HEK293 (cell line): ENCODE data around the gene KLHL25.

Source experiments
- CTCF ChIA-PET: fragments of 350-600 bp; formaldehyde crosslinking; extraction: SDS; loops from one replicate; lab custom pipeline; 2021; ENCODE audit warnings: antibody characterized with exemption; lab: Yijun Ruan, JAX
- POLR2A ChIA-PET: fragments of 300-600 bp; formaldehyde crosslinking; extraction: SDS; loops from one replicate; lab custom pipeline; 2020; ENCODE audit warnings: antibody characterized with exemption, inconsistent platforms; lab: Yijun Ruan, JAX
- H3K27ac ChIP-seq: fragments of 200-500 bp; sonication (Bioruptor generic); 2 replicates; pipeline ENCODE4 v1.5.1; 2014; ENCODE audit warnings: low read depth, low read length, control low read depth, inconsistent platforms; ENCODE audit errors: extremely low read depth
- H3K36me3 ChIP-seq, 2 experiments: fragments of 200-500 bp in 1 of 2; sonication (Bioruptor generic) in 1 of 2; 1 replicate in 1 of 2; 2 replicates in 1 of 2; pipeline ENCODE4 v1.5.1; 2014 to 2017; ENCODE audit warnings: inconsistent platforms in 2 of 2, low read length in 2 of 2; ENCODE audit not compliant: control insufficient read depth in 2 of 2, insufficient read depth in 1 of 2
- H3K4me1 ChIP-seq: fragments of 200-500 bp; sonication (Bioruptor generic); 2 replicates; pipeline ENCODE4 v1.5.1; 2014; ENCODE audit warnings: mild to moderate bottlenecking, low read length, inconsistent platforms; ENCODE audit not compliant: control insufficient read depth, insufficient read depth
- H3K4me3 ChIP-seq: 2 replicates; pipeline ENCODE4 v1.5.1; 2011; ENCODE audit warnings: low read depth, mild to moderate bottlenecking, control low read depth, low read length, moderate library complexity
- H3K9me3 ChIP-seq: fragments of 200-500 bp; sonication (Bioruptor generic); 2 replicates; pipeline ENCODE4 v1.5.1; 2014; ENCODE audit warnings: low read depth, low read length, inconsistent platforms; ENCODE audit not compliant: control insufficient read depth, insufficient read depth
- GFI1B ChIP-seq: fragments of 450-650 bp; formaldehyde crosslinking; IDR thresholded peaks from 2 replicates; pipeline ENCODE4 v1.5.1; 2016; ENCODE audit warnings: missing biosample characterization, missing genetic modification characterization
- HIC1 ChIP-seq: fragments of 450-650 bp; formaldehyde crosslinking; IDR thresholded peaks from 2 replicates; pipeline ENCODE4 v1.5.1; 2016; ENCODE audit warnings: missing biosample characterization, missing genetic modification characterization
- HOXC10 ChIP-seq: sonication (generic); formaldehyde crosslinking; IDR thresholded peaks from 2 replicates; pipeline ENCODE4 v1.8.1; 2023; ENCODE audit warnings: mild to moderate bottlenecking, missing genetic modification reagents
- PRDM4 ChIP-seq: fragments of 450-650 bp; formaldehyde crosslinking; IDR thresholded peaks from 2 replicates; pipeline ENCODE4 v1.5.1; 2017; ENCODE audit warnings: missing biosample characterization, missing genetic modification characterization
- SP2 ChIP-seq: fragments of 450-650 bp; formaldehyde crosslinking; IDR thresholded peaks from 2 replicates; pipeline ENCODE4 v1.5.1; 2016; ENCODE audit warnings: missing biosample characterization, missing genetic modification characterization
- ZBTB8A ChIP-seq: fragments of 450-650 bp; formaldehyde crosslinking; IDR thresholded peaks from 2 replicates; pipeline ENCODE4 v1.5.1; 2016; ENCODE audit warnings: missing biosample characterization, missing genetic modification characterization
- ZNF114 ChIP-seq: fragments of 450-650 bp; formaldehyde crosslinking; IDR thresholded peaks from 2 replicates; pipeline ENCODE4 v1.5.0; 2017; ENCODE audit warnings: missing biosample characterization, missing genetic modification characterization
- ZNF221 ChIP-seq: fragments of 450-650 bp; formaldehyde crosslinking; IDR thresholded peaks from 2 replicates; pipeline ENCODE4 v1.5.1; 2017; ENCODE audit warnings: missing biosample characterization, missing genetic modification characterization, borderline replicate concordance
- ZNF23 ChIP-seq: fragments of 450-650 bp; formaldehyde crosslinking; IDR thresholded peaks from 2 replicates; pipeline ENCODE4 v1.5.1; 2016; ENCODE audit warnings: missing biosample characterization, missing genetic modification characterization, borderline replicate concordance
- ZNF350 ChIP-seq: fragments of 450-650 bp; formaldehyde crosslinking; IDR thresholded peaks from 2 replicates; pipeline ENCODE4 v1.5.0; 2017; ENCODE audit warnings: missing biosample characterization, mild to moderate bottlenecking, missing genetic modification characterization
- ZNF398 ChIP-seq: fragments of 450-650 bp; formaldehyde crosslinking; IDR thresholded peaks from 2 replicates; pipeline ENCODE4 v1.5.1; 2017; ENCODE audit warnings: missing biosample characterization, missing genetic modification characterization
- ZNF548 ChIP-seq: fragments of 450-650 bp; formaldehyde crosslinking; IDR thresholded peaks from 2 replicates; pipeline ENCODE4 v1.5.1; 2016; ENCODE audit warnings: missing biosample characterization, missing genetic modification characterization
- ZNF585B ChIP-seq: fragments of 450-650 bp; formaldehyde crosslinking; IDR thresholded peaks from 2 replicates; pipeline ENCODE4 v1.5.1; 2016; ENCODE audit warnings: missing biosample characterization, missing genetic modification characterization
- ZNF600 ChIP-seq: fragments of 450-650 bp; formaldehyde crosslinking; IDR thresholded peaks from 2 replicates; pipeline ENCODE4 v1.5.1; 2016; ENCODE audit warnings: missing biosample characterization, missing genetic modification characterization
- ZNF658 ChIP-seq: fragments of 450-650 bp; formaldehyde crosslinking; IDR thresholded peaks from 2 replicates; pipeline ENCODE4; 2016; ENCODE audit warnings: missing biosample characterization, missing genetic modification characterization
- TF ChIP-seq, protein P1 (sequence below): fragments of 450-650 bp; formaldehyde crosslinking; IDR thresholded peaks from 2 replicates; pipeline ENCODE4 v1.5.1; 2016; ENCODE audit warnings: missing biosample characterization, missing genetic modification characterization, borderline replicate concordance
- TF ChIP-seq, protein P2 (sequence below): fragments of 450-650 bp; formaldehyde crosslinking; IDR thresholded peaks from 2 replicates; pipeline ENCODE4 v1.5.1; 2016; ENCODE audit warnings: missing biosample characterization, missing genetic modification characterization
- TF ChIP-seq, protein P3 (sequence below): fragments of 450-650 bp; formaldehyde crosslinking; IDR thresholded peaks from 2 replicates; pipeline ENCODE4 v1.5.1; 2017; ENCODE audit warnings: missing biosample characterization, missing genetic modification characterization

The KLHL25 gene

GRCh38 chr15:85718981-85719380, 75.7 kb downstream of the KLHL25 start:
- H3K9me3 ChIP-seq = no peaks in the 10 kb centered on the region
- H3K27ac ChIP-seq = no peak overlapping the region
- ChIA-PET POLR2A (no interaction called here), CTCF (interaction anchor here (1.4 to 1.5 kb wide), 2 partner anchors 11 to 12 kb away, joined by 3 to 5 read pairs; no protein-coding TSS in a partner anchor)
- peaks cover 32 to 75% of the 10 kb centered on the region in 2 experiments for H3K36me3 ChIP-seq
- TF ChIP-seq, protein P1, sequence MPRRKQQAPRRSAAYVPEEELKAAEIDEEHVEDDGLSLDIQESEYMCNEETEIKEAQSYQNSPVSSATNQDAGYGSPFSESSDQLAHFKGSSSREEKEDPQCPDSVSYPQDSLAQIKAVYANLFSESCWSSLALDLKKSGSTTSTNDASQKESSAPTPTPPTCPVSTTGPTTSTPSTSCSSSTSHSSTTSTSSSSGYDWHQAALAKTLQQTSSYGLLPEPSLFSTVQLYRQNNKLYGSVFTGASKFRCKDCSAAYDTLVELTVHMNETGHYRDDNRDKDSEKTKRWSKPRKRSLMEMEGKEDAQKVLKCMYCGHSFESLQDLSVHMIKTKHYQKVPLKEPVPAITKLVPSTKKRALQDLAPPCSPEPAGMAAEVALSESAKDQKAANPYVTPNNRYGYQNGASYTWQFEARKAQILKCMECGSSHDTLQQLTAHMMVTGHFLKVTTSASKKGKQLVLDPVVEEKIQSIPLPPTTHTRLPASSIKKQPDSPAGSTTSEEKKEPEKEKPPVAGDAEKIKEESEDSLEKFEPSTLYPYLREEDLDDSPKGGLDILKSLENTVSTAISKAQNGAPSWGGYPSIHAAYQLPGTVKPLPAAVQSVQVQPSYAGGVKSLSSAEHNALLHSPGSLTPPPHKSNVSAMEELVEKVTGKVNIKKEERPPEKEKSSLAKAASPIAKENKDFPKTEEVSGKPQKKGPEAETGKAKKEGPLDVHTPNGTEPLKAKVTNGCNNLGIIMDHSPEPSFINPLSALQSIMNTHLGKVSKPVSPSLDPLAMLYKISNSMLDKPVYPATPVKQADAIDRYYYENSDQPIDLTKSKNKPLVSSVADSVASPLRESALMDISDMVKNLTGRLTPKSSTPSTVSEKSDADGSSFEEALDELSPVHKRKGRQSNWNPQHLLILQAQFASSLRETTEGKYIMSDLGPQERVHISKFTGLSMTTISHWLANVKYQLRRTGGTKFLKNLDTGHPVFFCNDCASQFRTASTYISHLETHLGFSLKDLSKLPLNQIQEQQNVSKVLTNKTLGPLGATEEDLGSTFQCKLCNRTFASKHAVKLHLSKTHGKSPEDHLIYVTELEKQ (tag by site-specific recombination) = no peak
- TF ChIP-seq, protein P2, sequence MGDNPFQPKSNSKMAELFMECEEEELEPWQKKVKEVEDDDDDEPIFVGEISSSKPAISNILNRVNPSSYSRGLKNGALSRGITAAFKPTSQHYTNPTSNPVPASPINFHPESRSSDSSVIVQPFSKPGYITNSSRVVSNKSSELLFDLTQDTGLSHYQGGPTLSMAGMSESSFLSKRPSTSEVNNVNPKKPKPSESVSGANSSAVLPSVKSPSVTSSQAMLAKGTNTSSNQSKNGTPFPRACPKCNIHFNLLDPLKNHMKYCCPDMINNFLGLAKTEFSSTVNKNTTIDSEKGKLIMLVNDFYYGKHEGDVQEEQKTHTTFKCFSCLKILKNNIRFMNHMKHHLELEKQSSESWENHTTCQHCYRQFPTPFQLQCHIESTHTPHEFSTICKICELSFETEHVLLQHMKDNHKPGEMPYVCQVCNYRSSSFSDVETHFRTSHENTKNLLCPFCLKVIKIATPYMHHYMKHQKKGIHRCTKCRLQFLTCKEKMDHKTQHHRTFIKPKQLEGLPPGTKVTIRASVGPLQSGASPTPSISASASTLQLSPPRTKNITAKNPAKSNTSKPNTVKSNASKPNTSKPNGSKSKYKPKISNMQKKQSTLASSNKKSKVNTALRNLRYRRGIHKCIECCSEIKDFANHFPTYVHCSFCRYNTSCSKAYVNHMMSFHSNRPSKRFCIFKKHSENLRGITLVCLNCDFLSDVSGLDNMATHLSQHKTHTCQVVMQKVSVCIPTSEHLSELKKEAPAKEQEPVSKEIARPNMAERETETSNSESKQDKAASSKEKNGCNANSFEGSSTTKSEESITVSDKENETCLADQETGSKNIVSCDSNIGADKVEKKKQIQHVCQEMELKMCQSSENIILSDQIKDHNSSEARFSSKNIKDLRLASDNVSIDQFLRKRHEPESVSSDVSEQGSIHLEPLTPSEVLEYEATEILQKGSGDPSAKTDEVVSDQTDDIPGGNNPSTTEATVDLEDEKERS (tag by site-specific recombination) = no peak
- TF ChIP-seq ZNF600 (tag by site-specific recombination) (no peak), SP2 (no peak), ZNF221 (tag by site-specific recombination) (no peak), PRDM4 (no peak), ZNF585B (tag by site-specific recombination) (no peak), ZNF548 (no peak)
- TF ChIP-seq, protein P3, sequence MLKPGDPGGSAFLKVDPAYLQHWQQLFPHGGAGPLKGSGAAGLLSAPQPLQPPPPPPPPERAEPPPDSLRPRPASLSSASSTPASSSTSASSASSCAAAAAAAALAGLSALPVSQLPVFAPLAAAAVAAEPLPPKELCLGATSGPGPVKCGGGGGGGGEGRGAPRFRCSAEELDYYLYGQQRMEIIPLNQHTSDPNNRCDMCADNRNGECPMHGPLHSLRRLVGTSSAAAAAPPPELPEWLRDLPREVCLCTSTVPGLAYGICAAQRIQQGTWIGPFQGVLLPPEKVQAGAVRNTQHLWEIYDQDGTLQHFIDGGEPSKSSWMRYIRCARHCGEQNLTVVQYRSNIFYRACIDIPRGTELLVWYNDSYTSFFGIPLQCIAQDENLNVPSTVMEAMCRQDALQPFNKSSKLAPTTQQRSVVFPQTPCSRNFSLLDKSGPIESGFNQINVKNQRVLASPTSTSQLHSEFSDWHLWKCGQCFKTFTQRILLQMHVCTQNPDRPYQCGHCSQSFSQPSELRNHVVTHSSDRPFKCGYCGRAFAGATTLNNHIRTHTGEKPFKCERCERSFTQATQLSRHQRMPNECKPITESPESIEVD (tag by site-specific recombination) = no peak
- no peak overlapping the region for H3K4me3 ChIP-seq
- no peaks in the 10 kb centered on the region for H3K4me1 ChIP-seq

DNA sequence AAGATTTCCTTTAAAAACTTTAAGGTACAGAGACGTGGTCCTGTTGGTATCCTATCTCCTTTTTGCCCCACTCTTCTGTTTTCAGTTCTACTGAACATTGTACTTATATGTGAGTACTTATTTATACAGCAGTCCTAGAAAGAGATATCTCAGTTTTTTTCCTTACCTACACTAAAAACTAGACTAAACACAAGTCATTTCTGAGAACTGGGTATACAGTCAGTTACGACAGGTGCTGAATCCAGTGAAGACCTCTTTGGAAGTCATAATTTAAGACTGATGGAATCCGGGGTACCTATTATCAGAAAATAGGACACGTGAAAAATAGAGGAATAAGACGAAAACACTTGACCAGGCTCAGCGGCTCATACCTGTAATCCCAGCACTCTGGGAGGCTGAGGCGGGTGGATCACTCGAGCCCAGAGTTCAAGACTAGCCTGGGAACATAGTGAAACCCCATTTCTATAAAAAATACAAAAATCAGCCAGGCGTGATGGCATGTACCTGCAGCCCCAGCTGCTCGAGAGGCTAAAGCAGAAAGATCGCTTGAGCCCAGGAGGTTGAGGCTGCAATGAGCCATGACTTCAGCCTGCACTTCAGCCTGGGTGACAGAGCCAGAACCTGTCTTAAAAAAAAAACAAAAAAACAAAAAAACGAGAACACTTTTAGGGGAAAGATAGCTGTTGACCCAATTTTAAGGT, 76.3 kb downstream of the KLHL25 start:
- ChIA-PET POLR2A (no interaction called here), CTCF (interaction anchor here (1.4 to 1.5 kb wide), 2 partner anchors 12 to 13 kb away, joined by 3 to 5 read pairs; no protein-coding TSS in a partner anchor)
- Histone ChIP-seq H3K4me1 (no peaks in the 10 kb centered on the region), H3K4me3 (no peak overlapping the region), H3K27ac (no peak overlapping the region), H3K9me3 (no peaks in the 10 kb centered on the region), H3K36me3 (peaks cover 30 to 71% of the 10 kb centered on the region in 2 experiments)
- TF ChIP-seq ZNF114 (tag by site-specific recombination) (no peak), ZNF398 (tag by site-specific recombination) (no peak), ZBTB8A (tag by site-specific recombination) (no peak), ZNF658 (tag by site-specific recombination) (no peak), ZNF350 (tag by site-specific recombination) (no peak), HOXC10 (no peak), ZNF23 (tag by site-specific recombination) (no peak), GFI1B (tag by site-specific recombination) (no peak), SP2 (no peak), HIC1 (no peak)
